IPS-11a (cell line): ENCODE data around the gene OGT.
"Not testable (repeated sequence)": the region's sequence is repeated elsewhere in the genome, so short reads cannot be mapped to it uniquely, and the experiment has no call there.

Experiments
- H3K4me3 ChIP-seq: one replicate; pipeline ENCODE4 v1.5.1; 2013; ENCODE audit warnings: low read depth, low read length, control low read depth

The OGT gene

GRCh38 chrX:71537743-71538142 lies 4.8 kb downstream of the OGT start:
- no peak overlapping the region for H3K4me3 ChIP-seq

DNA sequence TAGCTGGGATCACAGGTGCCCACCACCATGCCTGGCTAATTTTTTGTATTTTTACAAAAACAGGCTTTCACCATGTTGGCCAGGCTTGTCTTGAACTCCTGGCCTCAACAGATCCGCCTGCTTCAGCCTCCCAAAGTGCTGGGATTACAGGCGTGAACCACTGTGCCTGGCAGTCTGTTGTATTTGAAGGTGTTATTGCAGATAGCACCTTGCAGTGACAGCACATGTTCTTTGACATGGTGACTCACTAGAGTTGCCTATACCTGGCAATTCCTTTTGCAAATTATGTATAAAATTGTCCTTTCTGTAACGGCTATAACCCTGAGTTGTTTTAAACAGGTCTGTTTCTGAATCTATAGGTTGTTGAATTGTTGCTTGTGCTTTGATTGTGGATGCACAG lies 7.9 kb downstream of the OGT start:
- H3K4me3 ChIP-seq, result no peak overlapping the region

GRCh38 chrX:71541210-71542022 lies 8.5 kb downstream of the OGT start:
- no peak overlapping the region for H3K4me3 ChIP-seq

GRCh38 chrX:71542411-71542810 lies 9.5 kb downstream of the OGT start:
- no peak overlapping the region for H3K4me3 ChIP-seq

DNA sequence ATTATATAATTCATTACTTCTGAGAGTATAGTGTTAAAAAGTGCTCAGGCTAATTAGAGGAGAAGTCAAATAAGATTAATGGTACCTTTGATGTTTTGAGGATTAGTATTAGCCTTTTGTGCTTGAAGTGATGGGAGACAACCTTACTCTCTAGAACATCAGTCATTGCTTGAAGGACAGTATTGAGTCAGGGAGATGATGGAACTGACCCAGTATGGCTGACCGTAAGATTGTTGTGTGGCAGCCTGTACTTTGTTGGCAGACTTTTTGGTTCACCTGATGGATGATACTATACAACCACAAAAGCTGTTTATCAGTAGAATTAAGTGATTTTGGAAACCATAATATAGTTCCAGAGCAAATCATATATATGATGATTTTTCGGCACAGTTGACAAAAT lies 9.9 kb downstream of the OGT start:
- H3K4me3 ChIP-seq, result no peak overlapping the region

DNA sequence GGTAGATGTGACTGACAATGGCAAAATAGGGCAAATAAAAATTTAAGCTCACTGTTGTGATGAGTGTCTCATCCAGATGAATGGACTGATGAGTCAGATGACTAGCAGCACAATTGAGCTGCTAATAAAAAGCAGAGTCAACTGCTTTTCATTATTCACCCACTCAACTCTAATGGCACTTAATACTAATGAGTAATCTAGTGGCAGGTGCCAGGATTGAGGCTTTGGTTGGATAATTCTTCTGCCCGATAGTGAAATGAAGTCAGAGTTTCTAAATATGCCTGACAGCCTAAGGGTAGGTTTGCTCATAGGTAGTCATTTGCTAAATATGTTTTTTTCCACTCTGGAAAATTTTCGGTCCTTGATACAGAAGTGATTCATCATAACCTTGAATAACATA lies 10.4 kb downstream of the OGT start:
- no peak overlapping the region for H3K4me3 ChIP-seq

GRCh38 chrX:71545364-71545763 lies 12.5 kb downstream of the OGT start:
- H3K4me3 ChIP-seq, result no peak overlapping the region

GRCh38 chrX:71546879-71547278 lies 14.0 kb downstream of the OGT start:
- H3K4me3 ChIP-seq, result no peak overlapping the region

DNA sequence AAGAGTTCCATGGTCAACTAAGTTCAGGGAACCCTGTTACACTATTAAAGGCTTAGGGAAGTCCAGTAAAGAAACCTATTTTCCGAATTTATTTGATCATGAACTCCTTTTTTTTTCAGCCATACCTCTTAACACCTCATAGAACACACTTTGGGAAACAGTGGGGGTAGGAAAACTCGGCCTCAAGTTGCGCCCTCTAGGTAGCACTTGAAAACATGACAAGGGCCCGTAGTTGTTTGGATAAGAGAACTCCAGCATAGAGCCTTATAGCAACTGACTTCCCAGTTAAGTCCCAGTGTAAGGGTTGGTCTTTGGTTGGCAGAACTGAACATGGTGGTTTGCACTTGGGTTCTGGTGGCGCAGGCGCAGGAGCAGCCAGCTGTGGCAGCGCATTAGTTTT lies 14.4 kb downstream of the OGT start:
- H3K4me3 ChIP-seq, result no peak overlapping the region

DNA sequence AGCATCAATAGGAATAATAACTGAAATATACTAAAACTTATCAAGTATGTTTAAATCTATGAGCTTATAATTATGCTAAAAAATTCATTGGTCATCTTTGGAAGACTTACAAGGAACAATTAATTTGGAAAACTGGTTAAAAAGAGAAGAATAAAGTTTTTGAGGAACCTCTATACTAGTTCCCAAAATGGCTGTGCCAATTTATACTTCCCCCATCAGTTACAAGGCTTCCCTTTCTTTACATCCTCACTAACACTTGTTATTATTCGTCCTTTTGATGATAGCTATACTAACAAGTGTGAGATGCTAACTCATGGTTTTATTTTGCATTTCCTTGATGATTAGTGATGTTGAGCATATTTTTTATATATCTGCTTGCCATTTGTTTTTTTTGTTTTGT lies 17.1 kb downstream of the OGT start:
- no peak overlapping the region for H3K4me3 ChIP-seq

- H3K4me3 ChIP-seq, result no peak overlapping the region
Observed at GRCh38 chrX:71550578-71550977, 17.7 kb downstream of the OGT start.

- H3K4me3 ChIP-seq, result no peak overlapping the region
Observed at GRCh38 chrX:71556036-71556435, 23.1 kb downstream of the OGT start.

GRCh38 chrX:71558920-71559319 lies 26.0 kb downstream of the OGT start:
- H3K4me3 ChIP-seq, result no peak overlapping the region

DNA sequence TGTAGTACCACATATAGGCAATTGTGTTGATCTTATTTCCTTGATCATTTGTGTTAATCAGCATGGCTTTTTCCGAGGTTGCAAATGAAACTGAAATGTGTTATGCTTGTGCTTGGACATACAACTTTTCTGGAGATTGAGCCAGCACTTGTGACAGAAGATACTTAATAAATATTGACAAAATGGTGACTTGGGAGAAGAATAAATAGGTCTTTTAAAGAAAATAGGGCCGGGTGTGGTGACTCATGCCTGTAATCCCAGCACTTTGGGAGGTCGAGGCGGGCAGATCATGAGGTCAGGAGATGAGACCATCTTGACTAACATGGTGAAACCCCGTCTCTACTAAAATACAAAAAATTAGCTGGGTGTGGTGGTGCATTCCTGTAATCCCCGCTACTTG lies 26.9 kb downstream of the OGT start:
- not testable (repeated sequence) for H3K4me3 ChIP-seq

DNA sequence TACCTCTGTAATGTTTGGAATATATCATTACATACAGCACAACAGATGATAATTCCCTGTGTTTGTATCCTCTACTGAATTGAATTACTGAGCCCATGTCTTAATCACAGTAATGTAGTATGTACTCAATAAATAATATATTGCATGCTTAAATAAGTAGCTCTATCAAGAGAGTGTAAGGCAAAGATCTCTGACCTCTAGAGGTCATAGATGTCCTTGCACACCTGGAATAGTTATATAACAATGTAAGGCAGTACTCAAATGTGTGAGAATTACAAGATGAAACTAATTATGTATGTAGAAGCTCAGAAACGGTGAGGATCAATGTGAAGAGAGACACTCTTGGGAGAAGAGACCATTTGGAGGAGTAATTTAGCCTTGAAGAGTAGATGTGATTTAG lies 31.0 kb downstream of the OGT start:
- H3K4me3 ChIP-seq, result no peak overlapping the region

DNA sequence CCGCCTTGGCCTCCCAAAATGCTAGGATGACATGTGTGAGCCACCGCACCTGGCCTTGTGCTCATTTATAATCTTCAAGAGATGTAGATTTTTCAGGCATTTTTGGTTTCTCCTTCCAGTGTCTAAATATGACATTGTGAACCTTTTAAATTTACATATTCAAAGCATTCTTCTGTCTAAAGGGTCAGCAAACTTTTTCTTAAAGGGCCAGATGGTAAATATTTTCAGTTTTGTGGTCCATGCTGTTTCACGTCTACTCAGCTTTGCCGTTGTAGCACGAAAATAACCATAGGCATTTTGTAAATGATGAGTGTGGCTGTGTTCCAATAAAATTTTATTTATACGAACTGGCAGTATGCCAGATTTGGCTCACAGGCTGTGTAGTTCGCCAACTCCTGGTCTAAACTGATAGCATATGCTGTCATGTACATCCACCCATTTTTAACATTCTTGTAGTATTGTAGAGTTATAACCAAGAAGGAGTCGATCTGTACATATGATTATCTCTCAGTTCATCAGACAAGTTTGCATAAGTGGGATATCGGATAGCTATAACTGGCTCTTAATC lies 32.7 kb downstream of the OGT start:
- H3K4me3 ChIP-seq, result no peak overlapping the region

- not testable (repeated sequence) for H3K4me3 ChIP-seq
Observed at GRCh38 chrX:71571390-71571789, 38.5 kb downstream of the OGT start.

DNA sequence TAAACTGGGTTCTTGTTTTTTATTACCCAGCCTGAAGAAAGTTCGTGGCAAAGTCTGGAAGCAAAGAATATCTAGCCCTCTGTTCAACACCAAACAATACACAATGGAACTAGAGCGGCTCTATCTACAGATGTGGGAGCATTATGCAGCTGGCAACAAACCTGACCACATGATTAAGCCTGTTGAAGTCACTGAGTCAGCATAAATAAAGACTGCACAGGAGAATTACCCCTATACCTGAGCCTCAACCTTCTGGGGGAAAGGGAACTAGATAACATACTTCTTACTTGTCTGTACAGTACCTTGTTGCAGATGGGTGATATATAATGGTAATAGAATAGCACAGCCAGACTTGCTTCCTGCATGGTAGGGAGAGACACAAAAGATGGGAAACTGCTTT lies 40.7 kb downstream of the OGT start:
- H3K4me3 ChIP-seq, result no peak overlapping the region

DNA sequence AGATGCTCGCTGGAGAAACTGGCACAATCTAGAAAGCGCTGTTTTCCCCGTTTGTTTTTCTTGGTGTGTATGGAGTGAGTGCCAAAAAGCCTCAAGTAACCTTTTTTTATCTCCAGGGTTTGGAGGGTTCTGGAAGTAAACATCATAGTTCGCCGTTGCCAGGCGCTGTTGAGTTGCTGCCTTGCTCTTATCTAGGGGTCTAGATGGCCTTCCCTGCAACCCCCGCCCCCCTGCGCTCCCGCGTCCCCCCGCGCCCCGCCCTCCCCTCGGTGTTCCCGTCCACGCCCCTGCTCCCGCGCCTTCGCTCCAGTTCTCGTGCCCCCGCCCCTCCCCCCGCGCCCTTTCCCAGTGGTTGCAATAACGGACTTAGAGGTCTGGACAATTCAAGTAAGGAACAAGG lies 44.8 kb downstream of the OGT start:
- no peak overlapping the region for H3K4me3 ChIP-seq

DNA sequence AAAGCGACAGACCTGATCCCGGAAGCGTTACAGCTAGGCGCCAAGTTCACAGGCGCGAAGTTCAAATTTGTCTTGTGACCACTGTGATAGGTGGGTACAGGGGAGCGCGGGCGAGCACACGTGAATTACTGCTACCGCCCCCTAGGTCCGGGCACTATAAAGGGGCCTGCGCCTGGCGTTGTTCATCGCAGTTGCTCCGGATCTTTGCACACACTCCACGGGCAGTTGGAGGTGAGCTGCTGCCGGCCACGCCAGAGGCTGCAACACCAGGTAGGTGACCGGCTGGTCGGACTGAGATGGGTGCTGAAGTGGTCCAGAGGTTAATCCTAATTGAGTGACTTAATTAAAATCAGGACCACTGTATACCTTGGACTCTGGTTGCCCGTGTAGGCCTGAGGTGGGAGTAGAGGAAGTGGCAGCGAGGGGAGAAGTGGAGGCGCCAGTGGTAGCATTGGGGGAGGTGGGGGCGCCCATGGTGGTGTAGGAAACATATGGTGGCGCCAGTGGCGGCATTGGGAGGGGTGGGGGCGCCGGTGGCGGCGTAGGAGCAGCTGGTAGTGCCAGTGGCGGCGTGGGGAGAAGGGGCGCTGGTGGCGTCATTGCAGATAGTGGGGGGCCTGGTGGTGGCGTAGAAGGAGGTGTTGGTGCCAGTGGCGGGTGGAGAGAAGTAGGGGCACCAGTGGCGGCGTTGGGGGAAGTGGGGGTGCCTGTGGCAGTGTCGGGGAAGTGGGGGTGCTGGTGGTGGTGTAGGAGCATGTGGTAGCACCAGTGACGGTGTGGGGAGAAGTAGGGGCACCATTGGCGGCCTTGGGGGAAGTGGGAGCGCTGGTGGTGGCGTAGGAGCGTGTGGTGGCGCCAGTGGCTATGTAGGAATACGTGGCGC lies 45.6 kb downstream of the OGT start, which contains the start of gene GCNA:
TSS of gene GCNA (plus strand) at position 185 of the 883 bp plus-strand sequence. CDS start 2,385 bp downstream, outside the sequence.
- H3K4me3 ChIP-seq, result no peak within 1 kb of the TSS

GRCh38 chrX:71579136-71579989 lies 46.5 kb downstream of the OGT start:
- H3K4me3 ChIP-seq, result no peak overlapping the region
